NB4 (cell line): ENCODE results near the gene BOD1.

Experiments
- DNase-seq: peaks from one replicate; pipeline ENCODE4 v3.0.0; 2010; ENCODE audit warnings: low read depth
- H3K4me3 ChIP-seq: one replicate; pipeline ENCODE4 v1.5.1; 2011; ENCODE audit warnings: mild to moderate bottlenecking, low read depth, low read length, moderate library complexity
- MYC ChIP-seq: IDR thresholded peaks from 2 replicates; pipeline ENCODE4 v1.6.1; 2011; ENCODE audit warnings: low read depth, low read length
- POLR2A ChIP-seq: IDR thresholded peaks from 2 replicates; pipeline ENCODE4 v1.6.1; 2011; ENCODE audit warnings: mild to moderate bottlenecking; ENCODE audit not compliant: insufficient read length; ENCODE audit errors: extremely low read depth
- TF ChIP-seq, protein P1 (sequence below): IDR thresholded peaks from one replicate; pipeline ENCODE4 v1.5.1; 2012; ENCODE audit warnings: low read depth, low read length
- TF ChIP-seq, protein P2 (sequence below): IDR thresholded peaks from 2 replicates; pipeline ENCODE4 v1.6.1; 2011; ENCODE audit warnings: low read depth, low read length

Gene BOD1

DNA sequence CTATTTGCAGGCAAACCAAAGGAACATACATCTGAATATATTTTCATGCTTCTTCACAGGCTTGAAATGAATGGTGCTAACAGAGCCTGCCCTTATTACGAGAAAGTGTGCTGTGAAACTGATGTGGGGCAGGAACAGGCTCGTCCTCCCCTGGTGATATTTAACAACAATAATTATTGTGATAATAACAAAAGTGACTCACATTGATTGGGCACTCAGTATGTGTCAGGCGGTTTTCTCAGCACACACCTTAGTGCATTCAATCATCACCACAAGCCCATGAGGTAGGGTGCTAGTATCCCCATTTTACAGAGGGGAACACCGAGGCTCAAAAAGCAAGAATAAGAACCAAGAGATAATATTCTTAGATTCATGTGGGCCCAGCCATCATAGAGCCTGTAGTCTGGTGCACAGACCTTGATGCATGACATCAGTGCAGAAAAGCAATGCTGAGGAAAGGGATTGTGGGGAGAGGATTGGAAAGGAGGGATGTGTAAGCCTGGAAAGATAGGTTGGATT, 18.1 kb upstream of the BOD1 start:
- H3K4me3 ChIP-seq, result no peak overlapping the region
- DNase-seq, result no peak
- TF ChIP-seq POLR2A (no peak), MYC (no peak)
- TF ChIP-seq, protein P1, sequence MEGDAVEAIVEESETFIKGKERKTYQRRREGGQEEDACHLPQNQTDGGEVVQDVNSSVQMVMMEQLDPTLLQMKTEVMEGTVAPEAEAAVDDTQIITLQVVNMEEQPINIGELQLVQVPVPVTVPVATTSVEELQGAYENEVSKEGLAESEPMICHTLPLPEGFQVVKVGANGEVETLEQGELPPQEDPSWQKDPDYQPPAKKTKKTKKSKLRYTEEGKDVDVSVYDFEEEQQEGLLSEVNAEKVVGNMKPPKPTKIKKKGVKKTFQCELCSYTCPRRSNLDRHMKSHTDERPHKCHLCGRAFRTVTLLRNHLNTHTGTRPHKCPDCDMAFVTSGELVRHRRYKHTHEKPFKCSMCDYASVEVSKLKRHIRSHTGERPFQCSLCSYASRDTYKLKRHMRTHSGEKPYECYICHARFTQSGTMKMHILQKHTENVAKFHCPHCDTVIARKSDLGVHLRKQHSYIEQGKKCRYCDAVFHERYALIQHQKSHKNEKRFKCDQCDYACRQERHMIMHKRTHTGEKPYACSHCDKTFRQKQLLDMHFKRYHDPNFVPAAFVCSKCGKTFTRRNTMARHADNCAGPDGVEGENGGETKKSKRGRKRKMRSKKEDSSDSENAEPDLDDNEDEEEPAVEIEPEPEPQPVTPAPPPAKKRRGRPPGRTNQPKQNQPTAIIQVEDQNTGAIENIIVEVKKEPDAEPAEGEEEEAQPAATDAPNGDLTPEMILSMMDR, result no peak
- TF ChIP-seq, protein P2, sequence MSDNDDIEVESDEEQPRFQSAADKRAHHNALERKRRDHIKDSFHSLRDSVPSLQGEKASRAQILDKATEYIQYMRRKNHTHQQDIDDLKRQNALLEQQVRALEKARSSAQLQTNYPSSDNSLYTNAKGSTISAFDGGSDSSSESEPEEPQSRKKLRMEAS, result no peak

DNA sequence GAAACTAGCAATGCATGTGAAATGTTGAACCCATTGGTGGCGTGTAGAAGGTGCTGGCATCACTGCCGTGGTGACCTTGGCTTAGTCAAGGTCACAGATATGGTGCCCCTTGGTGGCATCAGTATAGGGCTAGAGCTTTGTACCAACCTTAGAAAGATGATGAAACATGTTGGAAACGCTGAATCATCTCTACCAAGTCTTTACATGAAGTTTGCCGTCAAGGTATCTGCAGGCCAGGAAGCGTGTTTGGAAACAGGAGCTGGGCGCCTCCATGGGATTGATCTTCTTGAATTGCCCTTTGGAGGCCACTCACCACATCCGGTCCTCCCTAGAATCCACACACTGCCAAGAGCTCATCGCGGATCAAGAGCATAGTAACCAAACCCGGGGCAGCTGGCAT, 16.9 kb upstream of the BOD1 start:
- no peak for TF ChIP-seq MYC
- TF ChIP-seq, protein P2, result no peak
- no peak for TF ChIP-seq POLR2A
- TF ChIP-seq, protein P1, result no peak
- DNase-seq, result no peak
- no peak overlapping the region for H3K4me3 ChIP-seq

DNA sequence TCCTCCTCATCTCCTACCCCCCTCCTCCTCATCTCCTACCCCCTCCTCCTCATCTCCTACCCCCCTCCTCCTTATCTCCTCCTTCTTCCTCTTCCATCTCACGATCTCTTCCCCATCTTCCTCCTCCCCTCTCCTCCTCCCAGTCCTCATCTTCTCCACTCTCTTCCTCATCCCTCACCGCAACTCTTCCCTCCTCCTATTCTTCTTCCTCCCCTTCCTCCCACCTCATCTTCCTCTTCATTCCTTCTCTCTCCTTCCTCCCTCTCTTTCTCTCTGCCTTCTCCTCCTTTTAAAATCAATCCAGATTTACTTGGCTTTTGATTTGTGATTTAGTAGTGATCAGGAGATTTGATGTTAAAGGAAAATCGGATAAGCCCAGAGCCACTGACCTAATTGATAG, 15.0 kb upstream of the BOD1 start:
- no peak for DNase-seq
- no peak for TF ChIP-seq MYC
- TF ChIP-seq, protein P2, result no peak
- H3K4me3 ChIP-seq, result no peak overlapping the region

DNA sequence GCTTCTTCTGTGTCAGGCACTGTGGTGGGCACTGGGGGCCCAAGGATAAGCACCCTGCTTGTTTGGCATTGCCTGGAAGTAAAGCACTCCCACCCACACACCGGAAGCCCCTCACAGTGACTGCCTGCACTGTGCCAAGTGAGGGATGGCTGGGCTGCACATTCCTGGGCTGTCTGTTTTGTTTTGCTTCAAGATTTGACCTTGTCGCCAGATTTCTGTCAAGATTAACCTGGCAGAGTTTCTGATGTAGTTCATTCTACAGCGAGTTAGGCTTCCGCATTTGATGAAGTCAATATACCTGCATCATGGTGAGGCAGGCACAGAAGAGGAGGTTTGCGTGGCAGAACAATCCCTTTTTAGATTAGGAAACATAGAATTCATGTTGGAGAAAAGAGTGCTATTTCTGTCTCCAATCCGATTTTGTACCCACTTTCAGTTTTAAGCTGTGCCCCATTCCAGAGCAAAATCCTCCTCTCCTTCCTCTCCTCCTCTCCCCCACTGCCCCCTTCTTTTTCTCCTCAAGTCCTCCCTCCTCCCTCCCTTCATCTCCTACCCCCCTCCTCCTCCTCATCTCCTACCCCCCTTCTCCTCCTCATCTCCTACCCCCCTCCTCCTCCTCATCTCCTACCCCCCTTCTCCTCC, 14.4 kb upstream of the BOD1 start:
- no peak overlapping the region for H3K4me3 ChIP-seq
- DNase-seq, result no peak
- TF ChIP-seq, protein P1, result no peak
- TF ChIP-seq, protein P2, result no peak
- no peak for TF ChIP-seq MYC
- TF ChIP-seq POLR2A, result no peak

DNA sequence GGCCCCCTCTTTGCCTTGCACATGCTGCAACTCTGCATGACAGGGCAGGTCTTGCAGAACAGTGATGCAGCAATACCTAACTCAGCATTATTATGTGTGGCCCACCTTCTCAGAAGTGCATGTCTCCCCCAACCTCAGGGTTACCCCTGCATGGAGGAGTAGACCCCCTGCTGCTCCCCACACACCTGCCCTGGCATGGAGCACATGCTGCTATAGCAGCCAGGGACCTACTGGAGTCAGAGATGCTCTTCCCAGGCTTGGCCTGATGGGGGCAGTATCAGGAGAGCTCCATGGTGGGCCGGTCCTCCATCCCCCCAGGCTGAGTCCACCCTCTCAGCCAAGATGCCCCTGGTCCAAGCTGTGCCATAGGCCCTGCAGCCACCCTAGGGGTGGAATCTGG, 13.2 kb upstream of the BOD1 start:
- peak; percentile 39 for DNase-seq
- no peak overlapping the region for H3K4me3 ChIP-seq
- TF ChIP-seq, protein P2, result no peak
- TF ChIP-seq MYC (no peak), POLR2A (no peak)
- TF ChIP-seq, protein P1, result peak; percentile 45

DNA sequence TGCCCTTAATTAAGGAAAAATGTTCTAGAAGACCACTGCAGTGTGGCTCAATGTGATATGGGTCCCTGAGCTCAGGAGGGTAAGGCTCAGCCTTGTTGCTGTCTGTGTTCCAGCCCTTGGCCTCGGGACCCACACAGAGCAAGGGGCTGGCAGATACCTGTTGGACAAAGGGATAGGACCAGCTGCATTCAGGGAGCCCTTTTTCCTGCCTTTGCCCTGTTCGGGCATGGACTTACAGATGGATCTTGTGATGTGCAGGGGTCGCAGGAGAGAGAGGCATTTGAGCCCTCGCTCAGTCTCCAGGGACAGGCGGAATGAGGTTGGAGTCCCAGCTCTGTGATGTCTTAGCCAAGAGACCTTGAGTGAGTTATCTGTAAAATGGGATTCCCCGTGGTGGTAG, 12.1 kb upstream of the BOD1 start:
- no peak overlapping the region for H3K4me3 ChIP-seq
- DNase-seq, result no peak
- TF ChIP-seq, protein P1, result no peak
- TF ChIP-seq POLR2A (no peak), MYC (no peak)
- TF ChIP-seq, protein P2, result no peak
